Epithelial cell of esophagus (primary cell): ENCODE measurements around the gene SIRPA.

Experiments used
- DNase-seq: peaks from one replicate; pipeline ENCODE4 v3.0.0; 2010; ENCODE audit warnings: low read depth
- H3K4me3 ChIP-seq: 2 replicates; pipeline ENCODE4 v1.5.1; 2011; ENCODE audit warnings: mild to moderate bottlenecking, low read length, control low read depth
- TF ChIP-seq, protein P1 (sequence below): IDR thresholded peaks from 2 replicates; pipeline ENCODE4 v1.5.1; 2011; ENCODE audit warnings: low read depth, mild to moderate bottlenecking, low read length, control low read depth, inconsistent platforms; ENCODE audit not compliant: insufficient read depth; ENCODE audit errors: missing control alignments

SIRPA gene

DNA sequence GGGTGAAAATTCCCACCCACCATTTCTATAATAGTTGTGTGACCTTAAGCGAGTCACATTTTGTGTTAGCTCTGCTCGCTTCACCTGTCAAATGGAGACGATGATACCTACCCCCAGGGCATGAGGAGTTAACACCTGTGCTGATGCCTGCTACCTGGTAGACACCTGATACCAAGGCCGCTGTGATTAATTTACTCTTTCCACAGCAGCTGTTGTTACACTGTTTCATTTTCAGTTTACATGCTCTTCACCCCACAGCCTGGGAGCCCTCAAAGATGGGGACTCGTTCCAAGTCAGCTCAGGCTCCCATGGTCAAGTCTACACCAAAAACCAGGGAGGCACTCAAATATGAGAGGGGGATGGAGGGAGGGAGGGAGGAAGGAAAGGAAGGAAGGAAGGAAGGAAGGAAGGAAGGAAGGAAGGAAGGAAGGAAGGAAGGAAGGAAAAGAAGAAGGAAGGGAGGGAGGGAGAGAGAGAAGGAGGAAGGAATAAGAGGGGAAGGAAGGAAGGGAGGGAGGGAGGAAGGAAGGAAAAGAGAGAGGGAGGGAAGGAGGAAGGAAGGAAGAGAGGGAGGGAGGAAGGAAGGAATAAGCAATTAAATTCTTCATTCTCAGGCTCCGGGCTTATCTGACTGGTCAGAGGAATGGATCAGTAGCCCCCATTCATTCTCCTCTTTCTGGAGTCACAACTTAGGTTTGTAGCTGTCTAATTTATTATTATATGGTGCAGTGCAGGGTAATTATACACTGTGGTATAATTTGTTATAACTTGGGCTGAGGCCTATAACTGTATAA, 57.7 kb downstream of the SIRPA start:
- H3K4me3 ChIP-seq: no peak overlapping the region
- TF ChIP-seq, protein P1, sequence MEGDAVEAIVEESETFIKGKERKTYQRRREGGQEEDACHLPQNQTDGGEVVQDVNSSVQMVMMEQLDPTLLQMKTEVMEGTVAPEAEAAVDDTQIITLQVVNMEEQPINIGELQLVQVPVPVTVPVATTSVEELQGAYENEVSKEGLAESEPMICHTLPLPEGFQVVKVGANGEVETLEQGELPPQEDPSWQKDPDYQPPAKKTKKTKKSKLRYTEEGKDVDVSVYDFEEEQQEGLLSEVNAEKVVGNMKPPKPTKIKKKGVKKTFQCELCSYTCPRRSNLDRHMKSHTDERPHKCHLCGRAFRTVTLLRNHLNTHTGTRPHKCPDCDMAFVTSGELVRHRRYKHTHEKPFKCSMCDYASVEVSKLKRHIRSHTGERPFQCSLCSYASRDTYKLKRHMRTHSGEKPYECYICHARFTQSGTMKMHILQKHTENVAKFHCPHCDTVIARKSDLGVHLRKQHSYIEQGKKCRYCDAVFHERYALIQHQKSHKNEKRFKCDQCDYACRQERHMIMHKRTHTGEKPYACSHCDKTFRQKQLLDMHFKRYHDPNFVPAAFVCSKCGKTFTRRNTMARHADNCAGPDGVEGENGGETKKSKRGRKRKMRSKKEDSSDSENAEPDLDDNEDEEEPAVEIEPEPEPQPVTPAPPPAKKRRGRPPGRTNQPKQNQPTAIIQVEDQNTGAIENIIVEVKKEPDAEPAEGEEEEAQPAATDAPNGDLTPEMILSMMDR: no peak
- peak; percentile 30 for DNase-seq

DNA sequence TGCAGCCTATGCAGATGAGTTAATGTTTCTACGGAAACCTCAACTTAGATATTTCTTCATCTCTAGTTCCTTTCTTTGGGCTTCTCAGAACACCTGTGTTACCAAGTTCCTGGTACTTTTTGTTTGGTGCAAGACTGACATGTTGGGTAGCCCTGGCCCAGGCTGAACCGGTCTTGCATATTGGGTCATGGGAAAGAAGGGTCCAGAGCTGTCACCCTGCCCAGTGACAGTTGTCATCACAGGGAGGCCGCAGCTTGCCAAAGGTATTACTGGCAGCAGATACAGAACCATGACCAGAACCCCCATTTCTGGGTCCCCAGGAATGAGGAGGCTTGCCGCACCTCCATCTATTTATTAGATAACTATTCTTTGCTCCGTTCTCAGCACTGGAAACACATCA, 58.4 kb downstream of the SIRPA start:
- H3K4me3 ChIP-seq: no peak overlapping the region
- no peak for DNase-seq
- TF ChIP-seq, protein P1: no peak

DNA sequence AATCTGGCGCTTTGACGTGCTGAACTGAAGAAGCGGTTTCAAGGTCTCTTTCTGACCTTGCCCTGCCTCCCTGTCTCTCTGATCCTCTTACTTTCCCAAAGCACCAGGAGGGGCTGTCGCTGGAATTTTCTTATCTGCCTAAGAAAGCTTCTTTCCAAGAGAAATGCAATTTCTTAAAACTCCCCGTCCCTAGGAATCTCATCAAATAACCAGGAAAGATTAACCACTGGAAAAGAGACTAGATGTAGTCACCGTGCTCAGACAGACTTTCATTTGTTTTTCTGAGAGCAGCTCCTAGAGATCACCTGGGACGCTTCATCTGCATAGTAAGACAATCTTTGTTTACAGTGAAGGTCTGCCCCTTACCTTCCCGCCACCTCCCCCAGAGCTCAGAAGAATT, 60.0 kb downstream of the SIRPA start:
- no peak overlapping the region for H3K4me3 ChIP-seq
- TF ChIP-seq, protein P1: no peak
- DNase-seq: no peak

DNA sequence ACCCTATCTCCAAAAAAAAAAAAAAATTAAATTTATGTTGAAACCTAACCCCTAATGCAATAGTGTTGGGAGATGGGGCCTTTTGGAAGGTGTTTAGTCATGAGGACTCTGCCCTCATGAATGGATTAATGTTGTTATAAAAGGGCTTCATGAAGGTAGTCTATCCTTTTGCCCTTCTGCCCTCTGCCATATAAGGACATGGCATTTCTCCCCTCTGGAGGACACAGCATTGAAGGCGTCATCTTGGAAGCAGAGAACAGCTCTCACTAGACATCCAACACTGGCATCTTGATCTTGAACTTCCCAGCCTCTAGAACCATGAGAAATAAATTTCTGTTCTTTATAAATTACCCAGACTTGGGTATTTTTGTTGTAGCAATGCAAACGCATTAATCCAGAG, 63.2 kb downstream of the SIRPA start:
- no peak overlapping the region for H3K4me3 ChIP-seq
- TF ChIP-seq, protein P1: no peak
- DNase-seq: no peak

DNA sequence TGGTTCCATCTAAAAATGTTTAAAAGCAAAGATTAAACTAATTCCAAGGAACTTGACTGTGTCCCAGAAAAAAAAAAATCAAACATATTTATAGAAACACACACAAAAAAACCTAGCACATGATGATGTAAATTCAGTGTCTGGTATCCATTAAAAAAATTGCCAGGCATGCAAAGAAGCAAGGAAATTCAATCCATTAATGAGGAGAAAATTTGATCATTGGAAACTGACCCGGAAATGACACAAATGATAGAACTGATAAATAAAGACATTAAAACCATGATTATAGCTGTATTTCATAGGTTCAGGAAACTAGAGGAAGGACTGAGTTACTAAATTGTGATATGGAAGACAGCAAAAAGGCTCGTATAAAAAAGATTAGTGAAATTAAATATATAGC, 63.9 kb downstream of the SIRPA start:
- H3K4me3 ChIP-seq: no peak overlapping the region
- TF ChIP-seq, protein P1: no peak
- no peak for DNase-seq

DNA sequence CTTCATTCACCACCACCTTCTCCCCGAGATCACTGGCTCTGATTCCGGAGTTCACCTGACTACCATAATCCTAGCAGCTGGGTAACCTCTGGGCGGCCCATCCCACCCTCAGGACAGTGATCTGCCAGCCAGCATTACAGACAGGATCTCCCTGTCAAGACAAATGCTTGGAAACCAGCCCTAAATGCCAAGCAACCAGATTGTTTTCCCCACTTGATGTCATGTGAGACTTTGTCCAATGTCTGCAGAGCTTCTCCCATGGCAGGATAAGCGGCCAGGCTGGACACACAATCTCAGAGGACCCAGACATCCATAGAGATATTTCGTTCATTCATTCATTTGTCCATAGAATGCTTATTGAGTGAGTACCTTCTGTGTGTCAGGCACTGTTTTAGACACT, 66.2 kb downstream of the SIRPA start:
- TF ChIP-seq, protein P1: no peak
- no peak overlapping the region for H3K4me3 ChIP-seq
- no peak for DNase-seq

DNA sequence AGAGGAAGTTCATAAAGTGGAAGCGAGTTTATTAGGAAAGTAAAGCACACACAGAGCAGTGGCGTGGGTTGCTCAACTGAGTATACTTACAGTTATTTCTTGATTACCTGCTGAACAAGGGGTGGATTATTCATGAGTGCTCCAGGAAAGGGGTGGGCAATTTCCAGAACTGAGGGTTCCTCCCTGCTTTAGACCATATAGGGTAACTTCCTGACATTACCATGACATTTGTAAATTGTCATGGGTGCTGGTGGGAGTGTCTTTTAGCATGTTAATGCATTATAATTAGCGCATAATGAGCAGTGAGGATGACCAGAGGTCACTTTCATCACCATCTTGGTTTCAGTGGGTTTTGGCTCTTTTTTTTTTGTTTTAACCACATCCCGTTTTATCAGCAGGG, 68.9 kb downstream of the SIRPA start:
- H3K4me3 ChIP-seq: no peak overlapping the region
- TF ChIP-seq, protein P1: no peak
- DNase-seq: no peak
